Right ventricle myocardium inferior (tissue), 1 donor: Measurements from ENCODE around the gene PPP1R12C. TPM values are rescaled to one million over a fixed set of nuclear protein-coding genes. Genes with fewer than 3 reads are reported as not detected.
A peak's percentile ranks its signal among the peaks of the same experiment; 100 is the strongest.

ENCODE experiments used
- ATAC-seq: fragments of 200-7000 bp; cut with Tn5 transposase; one replicate; pipeline ENCODE4 v1.9.1; 2020; ENCODE audit warnings: mild to moderate bottlenecking, moderate library complexity
- DNase-seq: peaks from one replicate; pipeline ENCODE4 v3.0.0; 2021; ENCODE audit errors: missing footprints
- intact Hi-C: fragments of 100-400 bp; cut with DNase I; formaldehyde crosslinking; loops from one replicate; pipeline ENCODE4 v1.11.0; 2022
- total RNA-seq: library from RNA; stranded (reverse); fragmentation: NEBNext Ultra II Directional; extraction: Animal tissue kit (Norgen Biotek cat#: 25700); gene quantifications from one replicate; pipeline ENCODE4 v1.2.1, GENCODE V29; 2021
- donor health status: DM: no; HTN: yes; CAD: no; lungs with severe emphysema.

Gene PPP1R12C
- total RNA-seq, 1 donor from 2014 or later = 140 TPM

- intact Hi-C loops = loop anchor here (10.0 kb wide), 1 partner anchor 475 kb away; the partner anchor contains the start of gene ZNF784
- ATAC-seq (peak; percentile 51), DNase-seq (no peak)
These were observed 31.9 kb upstream of the PPP1R12C start, which contains the start of gene TNNT1 for GRCh38 chr19:55149078-55150003. Gene TNNT1 (minus strand): TSS chr19:55149206. CDS start chr19:55147157, 2,049 bp downstream.

DNA sequence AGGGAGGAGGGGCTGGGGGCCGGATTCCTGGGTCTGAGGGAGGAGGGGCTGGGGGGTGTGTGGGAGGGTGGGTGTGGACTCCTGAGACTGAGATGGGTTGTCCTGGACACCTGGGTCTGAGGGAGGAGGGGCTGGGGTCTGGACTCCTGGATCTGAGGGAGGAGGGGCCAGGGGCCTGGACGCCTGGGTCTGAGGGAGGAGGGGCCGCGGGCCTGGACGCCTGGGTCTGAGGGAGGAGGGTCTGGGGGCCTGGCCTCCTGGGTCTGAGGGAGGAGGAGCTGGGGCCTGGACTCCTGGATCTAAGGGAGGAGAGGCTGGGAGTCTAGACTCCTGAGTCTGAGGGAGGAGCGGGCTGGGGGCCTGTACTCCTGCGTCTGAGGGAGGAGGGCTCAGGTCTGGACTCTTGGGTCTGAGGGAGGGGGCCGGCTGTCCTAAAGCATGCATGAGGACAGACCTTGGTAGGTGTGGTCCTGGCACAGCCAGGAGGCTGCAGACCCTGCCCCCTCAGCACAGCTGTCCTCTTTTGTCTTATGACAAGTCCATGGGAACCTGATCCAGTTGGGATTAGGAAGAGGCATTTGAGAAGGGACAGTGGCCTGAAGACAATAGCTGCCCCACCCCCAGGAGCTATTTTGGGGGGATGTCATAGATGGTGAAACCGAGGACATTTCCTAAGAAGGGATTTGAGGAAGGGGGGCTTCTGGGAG, 30.3 kb upstream of the PPP1R12C start:
- intact Hi-C loops = loop anchor here (10.0 kb wide), 1 partner anchor 477 kb away; the partner anchor contains the start of gene ZNF784
- ATAC-seq = no peak
- no peak for DNase-seq

GRCh38 chr19:55146705-55147273, 29.4 kb upstream of the PPP1R12C start:
- no peak for ATAC-seq
- intact Hi-C loops = loop anchor here (10.0 kb wide), 1 partner anchor 478 kb away; the partner anchor contains the start of gene ZNF784
- no peak for DNase-seq

DNA sequence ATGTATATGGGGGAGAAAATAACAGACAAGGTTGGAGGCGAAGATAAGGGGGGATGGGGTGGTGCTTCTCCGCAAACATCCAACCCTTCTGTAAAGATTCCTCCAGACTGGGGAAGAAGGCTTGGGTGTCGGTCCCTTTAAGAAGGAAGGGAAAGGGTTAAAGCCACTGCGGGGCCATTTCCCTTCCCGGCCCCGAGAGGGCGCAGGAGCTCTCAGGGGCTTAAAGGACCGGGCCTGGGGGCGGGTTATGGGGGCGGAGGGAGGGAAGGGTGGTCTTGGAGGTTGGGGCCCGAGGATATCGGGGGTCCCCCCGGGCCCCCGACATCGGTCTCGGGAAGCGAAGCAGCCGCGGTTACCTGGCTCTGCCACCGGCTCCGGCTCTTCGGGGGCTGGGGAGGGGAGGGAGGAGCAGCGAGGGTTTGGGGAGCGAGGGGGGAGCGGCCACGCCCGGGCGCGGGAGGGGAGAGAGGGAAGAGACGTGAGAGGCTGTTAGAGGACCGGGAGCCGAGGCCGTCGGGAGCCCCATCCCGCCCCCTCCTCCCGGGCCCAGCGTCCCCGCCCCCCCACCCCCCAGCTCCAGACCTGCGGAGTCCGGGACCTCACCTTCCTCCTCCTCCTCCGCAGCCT, 28.8 kb upstream of the PPP1R12C start:
- intact Hi-C loops = loop anchor here (10.0 kb wide), 1 partner anchor 479 kb away; the partner anchor contains the start of gene ZNF784
- DNase-seq (no peak), ATAC-seq (no peak)

GRCh38 chr19:55145232-55145631, 27.8 kb upstream of the PPP1R12C start:
- DNase-seq = no peak
- intact Hi-C loops = loop anchor here (10.0 kb wide), 1 partner anchor 480 kb away; the partner anchor contains the start of gene ZNF784
- ATAC-seq = no peak

DNA sequence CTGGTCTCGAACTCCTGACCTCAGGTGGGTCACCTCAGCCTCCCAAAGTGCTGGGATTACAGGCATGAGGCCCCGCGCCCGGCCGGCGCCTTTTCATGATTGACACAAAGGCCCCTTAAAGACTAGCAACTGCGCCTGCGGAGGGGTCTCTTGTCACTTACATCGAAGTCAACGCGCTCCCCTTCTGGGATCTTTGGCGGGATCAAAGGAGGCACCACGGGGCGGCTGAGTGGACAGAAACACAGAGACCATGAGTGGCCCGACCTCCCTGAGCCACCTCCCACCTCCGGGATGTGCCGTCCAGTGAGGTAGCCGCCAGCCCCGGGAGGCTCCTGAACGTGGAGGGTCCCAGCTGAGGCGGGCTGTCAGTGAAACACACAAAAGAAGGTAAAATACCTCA, 24.3 kb upstream of the PPP1R12C start:
- DNase-seq (no peak), ATAC-seq (no peak)
- intact Hi-C loops = loop anchor here (2.0 to 10.0 kb wide), 4 partner anchors 19 to 483 kb away; partner anchors contain the start of gene ZNF784

GRCh38 chr19:55137915-55138314, 20.5 kb upstream of the PPP1R12C start:
- DNase-seq (no peak), ATAC-seq (no peak)
- intact Hi-C loops = no loop called here

DNA sequence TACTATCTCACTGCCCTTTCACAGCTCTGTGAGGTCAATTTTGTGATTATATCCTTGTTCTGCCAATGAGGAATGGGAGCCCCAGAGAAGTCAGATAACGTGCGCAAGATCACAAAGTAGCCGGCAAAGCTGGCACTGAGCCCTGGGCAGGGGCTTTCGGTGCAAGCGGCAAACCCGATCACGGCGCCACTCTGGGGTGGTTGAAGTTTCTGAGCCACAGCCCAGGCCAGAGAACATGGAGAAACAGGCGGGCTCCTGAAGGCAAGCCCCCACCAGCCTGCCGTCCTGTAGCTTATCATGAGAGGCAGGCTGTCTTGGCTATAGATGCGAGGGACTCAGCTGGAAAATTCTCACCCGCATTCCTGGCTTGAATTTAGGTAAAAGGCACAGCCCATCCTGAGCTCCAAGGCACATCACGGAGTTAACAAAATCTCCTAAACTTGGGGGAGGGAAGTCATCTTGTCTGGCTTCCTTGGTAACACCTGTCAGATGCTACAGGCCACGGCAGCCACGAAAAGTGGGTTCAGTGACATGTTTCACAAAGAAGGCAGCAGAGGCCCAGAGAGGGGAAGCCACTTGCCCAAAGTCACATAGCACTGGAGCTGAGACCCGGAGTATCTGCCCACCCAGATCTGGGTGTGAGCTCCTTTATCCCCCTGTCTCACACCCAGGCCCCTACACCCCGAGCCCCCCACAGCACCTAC, 19.1 kb upstream of the PPP1R12C start:
- intact Hi-C loops = no loop called here
- ATAC-seq (no peak), DNase-seq (peak; percentile 64)

DNA sequence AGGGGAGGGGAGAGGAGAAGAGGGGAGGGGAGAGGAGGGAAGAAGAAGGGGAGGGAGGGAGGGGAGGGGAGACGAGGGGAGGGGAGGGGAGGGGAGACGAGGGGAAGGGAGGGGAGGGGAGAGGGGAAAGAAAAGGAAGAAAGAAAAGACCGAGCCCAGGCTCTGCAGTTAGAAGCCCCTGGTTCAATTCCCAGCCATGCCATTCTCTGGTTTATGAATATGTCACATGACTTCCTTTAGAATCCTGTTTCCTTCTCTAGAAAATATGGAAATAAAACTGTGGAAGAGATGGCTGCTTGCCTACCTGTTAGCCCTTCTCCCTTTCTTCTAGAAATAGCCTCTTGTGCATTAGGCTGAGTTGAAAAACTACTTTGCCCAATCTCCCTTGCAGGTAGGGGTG, 17.3 kb upstream of the PPP1R12C start:
- intact Hi-C loops = no loop called here
- ATAC-seq (no peak), DNase-seq (no peak)

GRCh38 chr19:55133639-55134444, 16.4 kb upstream of the PPP1R12C start:
- intact Hi-C loops = no loop called here
- DNase-seq (peak; percentile 63), ATAC-seq (no peak)

DNA sequence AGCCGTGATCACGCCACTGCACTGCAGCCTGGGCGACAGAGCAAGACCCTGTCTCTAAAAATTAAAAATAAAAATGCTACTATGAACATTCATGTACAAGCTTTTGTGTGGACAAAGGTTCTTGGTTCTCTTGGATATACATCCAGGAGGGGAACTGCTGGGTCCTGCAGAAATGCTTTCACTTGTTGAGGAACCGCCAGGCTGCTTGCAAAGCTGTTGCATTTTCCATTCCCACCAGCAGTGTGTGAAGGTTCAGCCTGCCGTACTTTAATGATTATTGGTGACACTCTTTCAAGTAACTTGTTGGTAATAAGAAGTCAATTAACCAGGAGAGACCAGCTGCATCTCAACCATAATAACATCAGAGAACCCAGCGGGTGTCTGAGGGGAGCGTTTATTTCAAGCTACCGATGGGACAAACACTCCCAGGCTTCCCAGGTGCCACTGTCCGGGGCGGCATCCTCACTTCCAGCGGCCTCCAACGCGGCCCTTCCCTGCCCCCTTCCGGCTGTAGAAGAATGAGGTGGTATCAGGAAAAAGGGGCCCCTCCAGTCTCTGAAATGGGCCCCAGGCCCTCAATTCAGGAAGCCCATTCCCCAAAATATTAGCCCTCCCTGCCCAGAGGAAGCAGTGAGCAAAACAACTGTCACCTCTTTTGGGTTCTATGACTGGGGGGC, 15.2 kb upstream of the PPP1R12C start:
- peak; percentile 37 for DNase-seq
- ATAC-seq = no peak
- intact Hi-C loops = no loop called here

DNA sequence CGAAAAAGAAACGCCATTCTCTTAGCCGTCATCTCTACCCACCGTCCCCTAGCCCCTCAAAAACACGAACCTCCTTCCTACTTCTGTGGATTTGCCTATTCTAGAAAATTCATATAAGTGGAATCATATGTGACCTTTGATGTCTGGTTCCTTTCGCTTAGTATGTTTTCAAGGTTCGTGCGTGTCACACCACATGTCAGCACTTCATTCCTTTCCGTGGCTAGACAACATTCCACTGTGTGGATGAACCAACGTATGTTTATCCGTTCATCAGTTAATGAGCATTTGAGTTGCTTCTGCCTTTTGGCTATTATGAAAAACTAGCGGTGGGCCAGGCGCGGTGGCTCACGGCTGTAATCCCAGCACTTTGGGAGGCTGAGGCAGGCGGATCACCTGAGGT, 14.0 kb upstream of the PPP1R12C start:
- DNase-seq (peak; percentile 15), ATAC-seq (no peak)
- intact Hi-C loops = no loop called here

GRCh38 chr19:55119053-55119452, 1.6 kb upstream of the PPP1R12C start:
- ATAC-seq = no peak
- intact Hi-C loops = loop anchor here (5.0 kb wide), 1 partner anchor 38 kb away; the partner anchor contains the start of gene TNNI3
- no peak for DNase-seq

- intact Hi-C loops = loop anchor here (5.0 kb wide), 1 partner anchor 39 kb away; the partner anchor contains the start of gene TNNI3
- peak; percentile 66 for DNase-seq
- peak; percentile 24 for ATAC-seq
These were observed 1.1 kb upstream of the PPP1R12C start for GRCh38 chr19:55118401-55118991.

DNA sequence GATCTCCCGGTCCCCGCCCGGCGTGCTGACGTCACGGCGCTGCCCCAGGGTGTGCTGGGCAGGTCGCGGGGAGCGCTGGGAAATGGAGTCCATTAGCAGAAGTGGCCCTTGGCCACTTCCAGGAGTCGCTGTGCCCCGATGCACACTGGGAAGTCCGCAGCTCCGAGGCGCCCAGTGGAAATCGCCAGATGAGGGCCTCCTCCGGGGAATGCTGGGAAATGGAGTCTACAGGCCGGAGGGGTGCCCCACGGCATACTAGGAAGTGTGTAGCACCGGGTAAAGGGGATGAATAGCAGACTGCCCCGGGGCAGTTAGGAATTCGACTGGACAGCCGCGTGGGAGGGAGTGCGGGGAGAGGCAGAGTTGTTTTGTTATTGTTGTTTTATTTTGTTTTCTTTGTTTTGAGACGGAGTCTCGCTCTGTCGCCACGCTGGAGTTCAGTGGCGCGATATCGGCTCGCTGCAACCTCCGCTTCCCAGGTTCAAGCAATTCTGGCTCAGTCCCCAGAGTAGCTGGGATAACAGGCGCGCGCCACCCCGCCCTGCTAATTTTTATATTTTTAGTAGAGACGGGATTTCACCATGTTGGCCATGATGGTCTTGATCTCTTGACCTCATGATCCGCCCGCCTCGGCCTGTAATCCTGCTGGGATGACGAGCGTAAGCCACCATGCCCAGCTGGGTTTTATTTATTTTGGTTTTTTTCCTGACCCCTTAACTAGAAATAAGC, 390 bp upstream of the PPP1R12C start:
- peak; percentile 100 for DNase-seq
- intact Hi-C loops = loop anchor here (5.0 kb wide), 1 partner anchor 39 kb away; the partner anchor contains the start of gene TNNI3
- ATAC-seq = peak; percentile 87
